ENCODE data around the gene HTD2. TPM values are rescaled to one million over a fixed set of nuclear protein-coding genes. Genes with fewer than 3 reads are reported as not detected.

The HTD2 gene
- total RNA-seq, 1 experiment from 2014 or later = 11.4 TPM

- peaks cover 1% of the 10 kb centered on the region; the same call in 1 of the 2 replicates for H3K36me3 Mint-ChIP-seq
- ATAC-seq (no peak), DNase-seq (ENCODE audit: low spot score) (no peak)
- ChIA-PET POLR2A (interaction anchor here (0.5 kb wide), 1 partner anchor 104 kb away, joined by 3 read pairs; no protein-coding TSS in a partner anchor), CTCF (interaction anchor here (1.0 to 7.9 kb wide), 5 partner anchors 10 to 119 kb away, joined by 4 to 126 read pairs (median 14); partner anchors contain the start of genes HTD2 and RPP14)
- no peak overlapping the region for H3K4me3 Mint-ChIP-seq
- H3K27ac Mint-ChIP-seq = no peak overlapping the region
- no peak for TF ChIP-seq ZBTB43 (CRISPR knock-in tag; IDR thresholded peaks at IDR 0.05)
- peaks cover 9% of the 10 kb centered on the region for H3K4me1 Mint-ChIP-seq
- peaks cover 9% of the 10 kb centered on the region; the same call in 1 of the 2 replicates for H3K9me3 Mint-ChIP-seq
- H3K27me3 Mint-ChIP-seq (ENCODE audit: low read depth) = peaks cover 6% of the 10 kb centered on the region
Measured at GRCh38 chr3:58296843-58297242, 9.5 kb upstream of the HTD2 start.

- Mint-ChIP-seq H3K27ac (no peak overlapping the region), H3K4me3 (no peak overlapping the region), H3K36me3 (no peaks in the 10 kb centered on the region), H3K9me3 (peaks cover 4% of the 10 kb centered on the region; the same call in 1 of the 2 replicates), H3K27me3 (ENCODE audit: low read depth) (peaks cover 14% of the 10 kb centered on the region), H3K4me1 (peaks cover 9% of the 10 kb centered on the region)
- DNase-seq (ENCODE audit: low spot score) = no peak
- ChIA-PET CTCF (interaction anchor here (2.3 to 7.9 kb wide), 5 partner anchors 9 to 120 kb away, joined by 14 to 126 read pairs (median 30); partner anchors contain the start of genes HTD2 and RPP14), POLR2A (no interaction called here)
- ATAC-seq = no peak
- TF ChIP-seq CBFB (CRISPR knock-in tag; IDR thresholded peaks at IDR 0.05; ENCODE audit: low read depth) (no peak), JAZF1 (CRISPR knock-in tag; IDR thresholded peaks at IDR 0.05) (no peak), ZSCAN18 (CRISPR knock-in tag; IDR thresholded peaks at IDR 0.05) (no peak)
Measured at GRCh38 chr3:58298190-58298589, 8.1 kb upstream of the HTD2 start.

GRCh38 chr3:58299075-58299474 is 7.2 kb upstream of the HTD2 start:
- CTCF ChIA-PET = interaction anchor here (1.1 to 7.9 kb wide), 11 partner anchors 8 to 132 kb away, joined by 3 to 126 read pairs (median 7); partner anchors contain the start of genes HTD2 and RPP14
- no peak overlapping the region for H3K4me3 Mint-ChIP-seq
- H3K27me3 Mint-ChIP-seq (ENCODE audit: low read depth) = peaks cover 14% of the 10 kb centered on the region
- ATAC-seq = no peak
- H3K27ac Mint-ChIP-seq = no peak overlapping the region
- H3K9me3 Mint-ChIP-seq = peaks cover 4% of the 10 kb centered on the region; the same call in 1 of the 2 replicates
- TF ChIP-seq SP1 (CRISPR knock-in tag; conservative IDR thresholded peaks at IDR 0.05) (no peak), ATF3 (CRISPR knock-in tag; conservative IDR thresholded peaks at IDR 0.05) (no peak), ZNF121 (CRISPR knock-in tag; IDR thresholded peaks at IDR 0.05) (no peak), ZNF232 (CRISPR knock-in tag; IDR thresholded peaks at IDR 0.05) (no peak)
- no peak for DNase-seq (ENCODE audit: low spot score)
- H3K36me3 Mint-ChIP-seq = no peaks in the 10 kb centered on the region
- peaks cover 9% of the 10 kb centered on the region for H3K4me1 Mint-ChIP-seq
- POLR2A ChIA-PET = no interaction called here

- H3K9me3 Mint-ChIP-seq = peaks cover 4% of the 10 kb centered on the region; the same call in 1 of the 2 replicates
- no peak for DNase-seq (ENCODE audit: low spot score)
- H3K4me3 Mint-ChIP-seq = no peak overlapping the region
- peaks cover 14% of the 10 kb centered on the region for H3K27me3 Mint-ChIP-seq (ENCODE audit: low read depth)
- ATAC-seq = peak; percentile 65
- TF ChIP-seq SP1 (CRISPR knock-in tag; conservative IDR thresholded peaks at IDR 0.05) = no peak
- no peak for TF ChIP-seq CREB1 (CRISPR knock-in tag; IDR thresholded peaks at IDR 0.05)
- no peak for TF ChIP-seq ZMAT4 (CRISPR knock-in tag; IDR thresholded peaks at IDR 0.05)
- TF ChIP-seq ZNF219 (CRISPR knock-in tag; IDR thresholded peaks at IDR 0.05; ENCODE audit: borderline replicate concordance) = no peak
- TF ChIP-seq MYBL2 (CRISPR knock-in tag; IDR thresholded peaks at IDR 0.05) = no peak
- TF ChIP-seq ZNF232 (CRISPR knock-in tag; IDR thresholded peaks at IDR 0.05) = no peak
- peak; percentile 48; the same call in 1 of the 2 replicates for TF ChIP-seq CTCF (IDR thresholded peaks at IDR 0.05)
- H3K4me1 Mint-ChIP-seq = peaks cover 9% of the 10 kb centered on the region
- POLR2A ChIA-PET = no interaction called here
- CTCF ChIA-PET = interaction anchor here (0.6 to 7.9 kb wide), 20 partner anchors 25 to 282 kb away, joined by 3 to 126 read pairs (median 5); partner anchors contain the start of genes ABHD6 and ACOX2
- no peaks in the 10 kb centered on the region for H3K36me3 Mint-ChIP-seq
- H3K27ac Mint-ChIP-seq = no peak overlapping the region
Measured at GRCh38 chr3:58299839-58300516, 6.3 kb upstream of the HTD2 start.
